NCI-H1105 (cell line): Measurements from ENCODE around the gene SLCO3A1.

ENCODE experiments used
- DNase-seq: peaks from one replicate; lab custom pipeline; 2025; lab: John Stamatoyannopoulos, UW

Gene SLCO3A1

GRCh38 chr15:91882858-91883586, 29.5 kb downstream of the SLCO3A1 start:
- no peak for DNase-seq

GRCh38 chr15:91884606-91885005, 31.1 kb downstream of the SLCO3A1 start:
- no peak for DNase-seq

DNA sequence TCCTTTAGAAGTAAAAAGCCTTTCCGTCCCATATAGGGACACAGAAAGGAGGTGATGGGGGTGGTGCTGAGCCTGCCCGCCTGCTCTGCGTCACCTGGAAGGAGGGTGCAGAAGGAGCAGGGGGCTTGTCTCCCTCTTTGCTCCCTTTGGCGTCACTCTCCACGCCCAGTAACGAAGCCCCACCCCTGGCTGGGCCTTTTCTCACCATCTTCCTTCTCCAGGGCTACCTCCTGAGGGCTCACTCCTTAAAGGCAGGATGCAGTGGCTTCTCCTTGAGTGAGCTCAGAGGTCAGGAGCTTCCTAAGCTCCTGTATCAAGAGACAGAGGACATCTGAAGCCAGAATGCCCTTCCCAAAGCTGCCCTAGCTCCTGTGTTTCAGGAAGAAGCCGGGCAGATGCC, 31.5 kb downstream of the SLCO3A1 start:
- DNase-seq = no peak

DNA sequence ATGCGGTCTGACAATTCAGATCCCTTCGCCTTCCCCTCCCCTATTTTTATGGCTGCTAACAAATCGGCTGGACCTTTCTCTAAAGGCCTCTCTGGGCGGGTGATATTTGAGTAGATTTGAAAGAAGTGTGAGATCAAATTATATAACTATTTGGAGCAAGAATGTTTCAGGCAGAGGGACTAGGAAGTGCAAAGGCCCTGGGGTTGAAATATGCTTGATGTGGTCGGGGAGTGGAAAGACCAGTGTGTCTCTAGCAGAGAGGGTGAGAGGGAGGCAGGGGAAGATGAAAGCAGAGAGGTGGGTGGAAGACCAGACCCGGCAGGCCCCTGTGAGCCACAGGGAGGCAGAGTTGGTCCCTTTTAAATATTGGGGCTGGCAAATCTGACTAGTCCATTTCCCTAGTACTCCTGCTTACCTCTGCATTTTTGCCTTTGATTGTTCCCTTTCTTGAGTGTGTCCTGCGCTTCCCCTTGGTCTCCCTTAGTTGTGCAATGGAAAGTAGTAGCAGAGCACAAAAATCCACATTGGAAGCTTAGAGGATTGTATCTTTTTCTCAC, 32.3 kb downstream of the SLCO3A1 start:
- no peak for DNase-seq

DNA sequence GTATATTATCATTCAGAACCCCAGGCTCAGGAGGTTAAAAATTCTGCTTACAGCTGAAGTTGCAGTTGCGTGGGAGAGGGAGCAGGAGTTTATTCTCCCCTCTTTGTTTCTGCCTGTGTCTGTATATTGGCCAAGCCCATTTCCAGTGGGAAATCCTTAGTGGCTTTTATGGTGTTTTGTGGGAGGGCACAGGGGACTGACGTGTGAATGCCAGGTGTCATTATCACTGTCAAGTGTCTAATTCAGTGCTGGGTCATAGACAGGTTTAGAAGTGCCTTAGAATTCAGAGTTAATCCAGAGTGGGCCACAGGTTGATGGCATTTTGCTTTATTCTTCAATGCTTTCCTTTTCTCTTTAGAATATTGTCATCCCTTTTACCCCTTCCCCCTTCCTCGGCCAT, 33.4 kb downstream of the SLCO3A1 start:
- DNase-seq = no peak

DNA sequence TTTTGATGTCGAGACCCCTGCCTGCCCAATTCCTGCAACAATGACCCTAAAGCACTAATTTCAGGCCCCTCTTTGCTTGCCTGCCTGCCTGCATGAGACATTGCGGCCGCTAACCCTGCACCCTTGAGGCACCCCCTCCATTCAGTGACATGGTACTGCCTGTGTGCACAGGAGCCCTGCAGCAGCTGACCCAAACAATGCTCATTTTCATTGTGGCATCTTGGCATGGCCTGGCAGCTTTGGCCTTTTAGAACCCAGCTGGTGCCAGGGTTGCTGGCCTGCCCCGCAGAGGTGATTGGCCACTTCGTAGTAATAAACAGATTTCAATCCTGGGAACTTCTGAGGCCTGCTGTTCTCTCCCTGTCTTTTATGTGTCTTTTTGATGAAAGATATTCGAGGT, 33.8 kb downstream of the SLCO3A1 start:
- no peak for DNase-seq

DNA sequence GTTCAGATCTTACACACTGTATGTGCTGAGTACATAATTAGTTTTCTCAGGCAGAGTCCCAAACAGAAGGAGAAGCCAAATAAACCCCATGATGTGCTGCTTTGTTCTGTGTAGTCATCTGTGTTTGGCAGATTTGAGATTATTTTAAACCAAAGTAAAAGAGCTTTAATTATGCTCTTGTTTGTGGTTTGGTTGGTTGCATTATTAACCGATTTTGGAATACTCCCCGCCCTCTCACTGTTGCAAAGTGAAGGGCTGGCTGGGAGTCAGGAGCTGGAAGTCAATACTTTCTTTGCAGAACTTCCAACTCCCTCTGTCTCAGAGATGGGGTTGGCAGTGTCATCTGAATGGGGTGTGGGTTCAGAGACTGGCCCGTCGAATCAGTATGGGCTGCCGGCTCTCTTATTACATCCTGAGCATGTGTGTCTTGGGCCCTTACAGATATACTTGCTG, 34.4 kb downstream of the SLCO3A1 start:
- DNase-seq = no peak

GRCh38 chr15:91889111-91889815, 35.8 kb downstream of the SLCO3A1 start:
- DNase-seq = no peak

- DNase-seq = no peak
Observed at GRCh38 chr15:91890614-91891013, 37.1 kb downstream of the SLCO3A1 start.

- no peak for DNase-seq
Observed at GRCh38 chr15:91891101-91891500, 37.6 kb downstream of the SLCO3A1 start.

- DNase-seq = peak; percentile 49
Observed at GRCh38 chr15:91891788-91892345, 38.4 kb downstream of the SLCO3A1 start.

DNA sequence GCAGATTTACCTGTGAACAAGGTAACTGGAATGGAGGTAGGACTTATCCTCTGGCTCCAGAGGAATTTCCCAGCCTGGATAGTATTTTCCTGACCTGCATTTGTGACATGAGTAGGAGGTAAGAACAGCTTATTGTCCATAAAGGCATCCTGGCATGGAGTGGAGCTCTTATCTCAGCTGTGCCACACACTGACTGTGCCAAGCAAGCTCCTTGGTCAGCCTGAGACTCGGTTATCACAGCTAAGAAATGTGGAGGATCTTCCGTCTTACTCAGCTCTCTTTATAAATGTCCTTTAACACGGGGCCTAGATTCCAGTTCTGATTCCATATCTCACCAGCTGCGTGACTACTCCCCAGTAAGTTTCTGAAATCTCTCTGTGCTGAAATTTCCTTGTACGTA, 38.9 kb downstream of the SLCO3A1 start:
- DNase-seq = no peak

DNA sequence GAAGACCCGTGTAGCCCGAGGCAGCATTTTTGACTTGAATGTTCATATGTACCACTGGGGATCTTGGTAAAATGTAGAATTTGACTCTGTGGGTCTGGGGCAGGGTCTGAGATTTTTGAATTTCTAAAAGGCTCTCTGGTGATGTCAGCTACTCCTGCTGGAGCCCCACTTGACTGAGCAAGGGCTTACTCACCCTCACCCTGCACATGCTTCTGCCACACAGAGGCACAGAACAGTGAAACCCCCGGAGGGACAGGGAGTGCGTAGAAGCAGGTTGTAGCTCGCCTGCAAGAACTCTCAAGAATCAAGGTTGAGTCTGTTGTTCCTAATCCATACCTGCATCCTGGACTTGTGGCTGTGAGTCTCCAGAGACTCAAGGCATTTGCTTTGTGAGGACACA, 41.1 kb downstream of the SLCO3A1 start:
- no peak for DNase-seq

- DNase-seq = no peak
Observed at GRCh38 chr15:91895051-91895450, 41.5 kb downstream of the SLCO3A1 start.

DNA sequence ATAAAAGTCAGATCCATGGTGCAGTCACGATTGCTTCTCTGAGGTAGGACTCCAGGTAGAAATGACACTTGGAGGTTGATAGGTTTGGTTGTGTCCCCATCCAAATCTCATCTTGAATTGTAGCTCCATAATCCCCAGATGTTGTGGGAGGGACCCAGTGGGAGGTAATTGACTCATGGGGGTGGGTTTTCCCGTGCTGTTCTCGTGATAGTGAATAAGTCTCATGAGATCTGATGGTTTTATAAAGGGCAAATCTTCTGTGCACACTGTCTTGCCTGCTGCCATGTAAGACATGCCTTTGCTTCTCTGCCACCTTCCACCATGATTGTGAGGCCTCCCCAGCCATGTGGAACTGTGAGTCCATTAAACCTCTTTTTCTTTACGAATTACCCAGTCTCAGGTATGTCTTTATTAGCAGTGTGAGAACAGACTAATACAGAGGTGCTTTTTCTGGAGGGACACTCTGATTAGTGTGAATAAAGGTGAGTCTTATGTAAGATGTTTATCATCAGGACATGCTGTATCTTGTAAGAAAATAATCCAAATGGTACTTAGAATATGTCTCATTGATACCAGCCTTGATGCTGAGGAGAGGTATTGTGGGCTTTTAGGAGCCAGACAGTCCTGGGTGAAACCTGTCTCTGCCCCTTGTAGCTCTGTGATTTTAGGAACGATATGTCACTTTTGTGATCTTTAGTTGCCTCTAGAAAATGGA, 43.0 kb downstream of the SLCO3A1 start:
- no peak for DNase-seq

DNA sequence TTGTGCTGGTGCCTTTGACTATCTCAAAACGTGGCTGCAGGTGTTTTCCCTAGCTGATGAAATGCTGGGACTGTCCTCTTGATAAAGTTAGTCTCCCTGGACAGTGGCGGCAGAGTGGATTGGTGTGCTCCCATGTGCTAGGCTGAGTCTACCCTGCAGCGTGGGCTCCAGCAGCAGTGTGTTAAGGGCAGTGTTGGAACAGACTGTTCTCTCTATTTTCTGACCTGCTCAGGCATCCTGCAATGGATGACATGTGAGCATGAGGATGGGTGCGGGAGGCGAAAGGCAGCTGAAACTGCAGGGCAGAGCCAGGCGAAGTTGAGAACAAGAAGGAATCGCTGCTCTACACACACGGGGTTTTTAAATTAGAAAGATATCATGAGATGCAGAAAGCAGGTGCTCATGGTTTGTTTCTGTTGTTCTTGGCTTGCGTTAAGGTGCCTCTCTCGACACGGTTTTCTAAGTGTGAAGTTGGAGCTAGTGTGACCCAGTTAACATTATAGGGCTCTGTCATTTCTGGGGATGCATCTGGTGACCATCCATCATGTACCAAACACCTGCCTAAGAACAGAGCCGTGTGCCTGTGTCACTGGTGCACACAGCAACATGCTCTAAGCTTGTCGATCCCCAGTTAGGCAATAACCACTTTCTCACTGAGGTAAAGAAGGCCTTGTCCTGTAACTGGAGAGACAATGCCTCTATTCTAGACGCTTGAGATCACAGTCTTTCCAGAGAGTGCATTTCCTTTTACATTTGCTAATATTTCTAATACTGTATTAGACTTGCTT, 44.3 kb downstream of the SLCO3A1 start:
- no peak for DNase-seq

DNA sequence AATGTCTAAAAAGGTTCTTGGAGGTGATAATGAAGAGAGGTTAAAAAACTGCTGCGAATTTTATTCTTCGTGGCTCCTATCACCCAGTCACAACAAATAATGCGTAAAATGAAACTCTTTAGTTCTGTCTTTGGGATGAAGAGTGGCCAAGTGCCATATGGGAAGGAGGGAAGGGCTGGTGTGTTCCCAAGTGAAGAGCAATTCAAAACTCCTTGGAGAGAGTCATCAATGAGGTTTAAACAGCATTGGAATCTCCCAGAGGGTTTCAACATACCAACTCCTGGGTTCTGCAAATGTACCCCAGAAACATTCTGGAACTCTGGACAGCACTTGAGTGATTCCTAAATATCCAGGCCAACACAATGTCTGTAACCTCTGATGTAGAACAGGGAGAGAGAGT, 45.3 kb downstream of the SLCO3A1 start:
- no peak for DNase-seq

DNA sequence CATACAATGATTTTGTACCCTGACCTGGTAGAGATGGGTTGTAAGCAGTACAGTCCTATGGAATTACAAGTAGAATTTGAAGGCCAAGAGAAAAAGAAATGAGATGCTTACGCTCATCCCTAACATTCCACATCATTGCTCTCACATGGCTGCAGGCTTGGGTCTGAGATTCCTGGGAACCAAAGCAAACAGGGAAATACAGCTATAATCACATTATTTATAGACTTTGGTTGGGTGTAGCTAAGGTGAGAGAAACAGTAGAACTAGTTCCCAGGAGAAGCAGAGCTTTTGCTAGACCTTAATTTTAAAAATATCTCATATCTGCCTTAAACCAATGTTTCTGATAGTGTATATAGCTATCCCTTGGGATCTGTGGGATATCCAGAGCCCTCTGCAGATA, 51.4 kb downstream of the SLCO3A1 start:
- no peak for DNase-seq

DNA sequence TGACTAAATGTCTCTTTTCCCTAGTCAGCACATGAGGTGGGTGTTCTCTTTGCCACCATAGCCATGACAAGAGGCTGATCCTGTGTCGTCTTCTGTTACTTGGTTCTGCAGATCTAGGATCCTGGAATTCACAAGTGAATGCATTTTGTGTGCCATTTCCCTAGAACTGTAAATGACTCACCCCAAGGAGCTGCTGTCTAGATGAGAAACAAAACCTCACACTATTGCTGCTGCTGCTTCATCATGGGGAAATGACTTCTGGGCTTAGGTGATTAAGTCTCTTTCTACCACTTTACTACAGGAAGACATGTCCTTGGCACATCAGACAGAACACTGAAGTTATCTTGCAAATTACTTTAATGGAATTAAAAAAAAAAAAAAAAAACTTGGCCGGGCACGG, 54.9 kb downstream of the SLCO3A1 start:
- no peak for DNase-seq

DNA sequence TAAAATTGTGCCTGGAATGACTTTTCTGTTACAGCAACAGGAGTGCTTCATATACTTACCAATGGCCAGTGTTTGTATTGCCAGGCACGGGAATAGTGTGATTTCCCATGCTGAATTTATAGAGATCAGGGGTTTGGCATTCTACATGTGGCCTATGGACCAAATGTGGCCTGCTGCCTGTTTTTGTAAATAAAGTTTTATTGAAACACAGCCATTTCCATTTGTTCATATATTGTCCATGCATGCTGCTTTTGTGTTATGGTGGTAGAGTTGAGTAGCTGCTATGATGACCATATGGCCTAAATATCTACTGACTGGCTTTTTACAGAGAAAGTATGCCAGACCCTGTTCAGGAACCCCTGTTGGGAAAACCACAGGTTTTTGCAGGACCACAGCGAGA, 55.6 kb downstream of the SLCO3A1 start:
- no peak for DNase-seq

GRCh38 chr15:91909574-91909973, 56.1 kb downstream of the SLCO3A1 start:
- DNase-seq = no peak

- DNase-seq = no peak
Observed at GRCh38 chr15:91911844-91912243, 58.3 kb downstream of the SLCO3A1 start.
